Adipose tissue (tissue), 3 donors: ENCODE results near the gene ATF7IP. TPM values are rescaled to one million over a fixed set of nuclear protein-coding genes. Genes with fewer than 3 reads are reported as not detected.

ENCODE experiments used
- H3K27ac ChIP-seq: one replicate; pipeline ENCODE4 v1.5.1; 2013; ENCODE audit warnings: low read depth, low read length
- WGBS, 3 donors: extraction: QIAGEN DNeasy Blood & Tissue Kit; methylation state at CpG; one replicate each; pipeline ENCODE4 v1.1.7; 2013; 5-methylcytosine and 5-hydroxymethylcytosine counted together
- polyA plus RNA-seq, 3 donors: library from polyadenylated mRNA; stranded (reverse); fragments of 200-250 nt; gene quantifications; one replicate each; pipeline ENCODE4 v1.2.3, GENCODE V29; 2013
- donor health status: healthy with polysubstance abuse.
- donor health status: Bipolar disorder and iron deficiency.
- donor health status: healthy.

The ATF7IP gene
- polyA plus RNA-seq, 3 donors = 5.5 to 12.5 (median 7.1) TPM

- H3K27ac ChIP-seq = no peak overlapping the region
Observed at GRCh38 chr12:14443531-14443930, 78.0 kb downstream of the ATF7IP start.

- H3K27ac ChIP-seq = no peak overlapping the region
Observed at GRCh38 chr12:14450479-14450878, 85.0 kb downstream of the ATF7IP start.

- H3K27ac ChIP-seq = no peak overlapping the region
- 63 to 90% (median 81%) methylated on average over 4 of the region's 4 CpGs for WGBS, 3 donors
Observed at GRCh38 chr12:14452336-14452735, 86.9 kb downstream of the ATF7IP start.

GRCh38 chr12:14452865-14453264, 87.4 kb downstream of the ATF7IP start:
- no peak overlapping the region for H3K27ac ChIP-seq
- WGBS, 3 donors = 86 to 96% (median 93%) methylated on average over 1 of the region's 1 CpG

GRCh38 chr12:14454098-14454907, 88.8 kb downstream of the ATF7IP start:
- 73 to 84% (median 84%) methylated on average over 2 of the region's 2 CpGs for WGBS, 3 donors
- no peak overlapping the region for H3K27ac ChIP-seq

GRCh38 chr12:14460212-14460841, 94.8 kb downstream of the ATF7IP start:
- no peak overlapping the region for H3K27ac ChIP-seq
- WGBS, 3 donors = 93 to 97% (median 96%) methylated on average over 5 of the region's 5 CpGs

GRCh38 chr12:14471497-14471896, 106.0 kb downstream of the ATF7IP start:
- H3K27ac ChIP-seq = no peak overlapping the region
- 95 to 100% (median 95%) methylated on average over 1 of the region's 1 CpG for WGBS, 3 donors

GRCh38 chr12:14473707-14474287, 108.3 kb downstream of the ATF7IP start:
- 90 to 93% (median 92%) methylated on average over 4 of the region's 4 CpGs for WGBS, 3 donors
- no peak overlapping the region for H3K27ac ChIP-seq

GRCh38 chr12:14479004-14479403, 113.5 kb downstream of the ATF7IP start:
- no peak overlapping the region for H3K27ac ChIP-seq
- WGBS, 3 donors = 96 to 100% (median 99%) methylated on average over 1 of the region's 1 CpG

- no peak overlapping the region for H3K27ac ChIP-seq
Observed at GRCh38 chr12:14481201-14481600, 115.7 kb downstream of the ATF7IP start.

GRCh38 chr12:14482361-14482760, 116.9 kb downstream of the ATF7IP start:
- no peak overlapping the region for H3K27ac ChIP-seq
- 93 to 100% (median 96%) methylated on average over 1 of the region's 1 CpG for WGBS, 3 donors

GRCh38 chr12:14482886-14483285, 117.4 kb downstream of the ATF7IP start:
- H3K27ac ChIP-seq = no peak overlapping the region
- WGBS, 3 donors = 94 to 97% (median 97%) methylated on average over 2 of the region's 2 CpGs

GRCh38 chr12:14495326-14495725, 129.8 kb downstream of the ATF7IP start:
- no peak overlapping the region for H3K27ac ChIP-seq
- 73 to 97% (median 91%) methylated on average over 2 of the region's 2 CpGs for WGBS, 3 donors

GRCh38 chr12:14505626-14506596, 140.4 kb downstream of the ATF7IP start:
- no peak overlapping the region for H3K27ac ChIP-seq
- WGBS, 3 donors = 89 to 92% (median 90%) methylated on average over 6 of the region's 6 CpGs

- H3K27ac ChIP-seq = no peak overlapping the region
- WGBS, 3 donors = 64 to 69% (median 65%) methylated on average over 3 of the region's 3 CpGs
Observed at GRCh38 chr12:14510574-14510973, 145.1 kb downstream of the ATF7IP start.

GRCh38 chr12:14514154-14514842, 148.8 kb downstream of the ATF7IP start:
- 28 to 54% (median 47%) methylated on average over 4 of the region's 4 CpGs for WGBS, 3 donors
- H3K27ac ChIP-seq = no peak overlapping the region

GRCh38 chr12:14514946-14515345, 149.5 kb downstream of the ATF7IP start:
- H3K27ac ChIP-seq = no peak overlapping the region
- WGBS, 3 donors = 80 to 95% (median 93%) methylated on average over 1 of the region's 1 CpG

GRCh38 chr12:14521822-14522221, 156.3 kb downstream of the ATF7IP start:
- no peak overlapping the region for H3K27ac ChIP-seq
